GM19193 (cell line): ENCODE measurements around the gene MYO18A.

Source experiments
- POLR2A ChIP-seq: IDR thresholded peaks from 4 replicates; pipeline ENCODE4 v1.6.1; 2011; ENCODE audit not compliant: insufficient read depth, insufficient read length; ENCODE audit errors: extremely low read depth

The MYO18A gene

GRCh38 chr17:29176558-29177351, 3.4 kb downstream of the MYO18A start:
- peak; percentile 73 for TF ChIP-seq POLR2A

DNA sequence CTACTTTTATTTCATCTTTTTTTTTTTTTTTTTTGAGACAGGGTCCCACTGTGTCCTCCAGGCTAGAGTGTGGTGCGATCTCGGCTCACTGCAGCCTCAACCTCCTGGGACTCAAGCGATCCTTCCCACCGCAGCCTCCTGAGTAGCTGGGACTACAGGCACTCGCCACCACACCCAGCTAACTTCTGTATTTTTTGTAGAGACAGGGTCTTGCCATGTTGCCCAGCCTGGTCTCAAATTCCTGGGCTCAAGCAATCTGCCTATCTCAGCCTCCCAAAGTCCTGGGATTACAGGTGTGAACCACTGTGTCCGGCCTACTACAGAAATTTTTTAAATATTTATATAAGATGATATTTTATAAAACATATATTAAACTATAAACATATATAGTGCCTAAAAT, 4.8 kb downstream of the MYO18A start:
- no peak for TF ChIP-seq POLR2A

- no peak for TF ChIP-seq POLR2A
Measured at GRCh38 chr17:29172589-29172988, 7.6 kb downstream of the MYO18A start.

DNA sequence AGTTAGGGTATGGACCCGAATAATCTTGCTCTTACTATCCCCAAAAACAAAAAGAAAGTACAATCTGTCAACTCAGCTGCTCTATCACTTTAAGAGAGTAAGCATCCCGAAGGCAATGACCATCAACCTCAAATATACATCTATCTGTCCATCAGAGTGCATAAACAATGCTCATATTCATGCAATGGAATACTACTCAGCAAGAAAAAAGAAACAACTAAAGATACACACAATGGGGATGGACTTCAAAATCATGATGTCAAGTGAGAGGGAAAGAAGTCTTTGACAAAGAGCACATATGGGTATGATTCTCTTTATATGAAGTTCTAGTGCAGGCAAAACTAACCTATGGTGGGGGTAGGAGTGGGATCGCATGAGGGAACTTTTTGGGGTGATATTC, 9.5 kb downstream of the MYO18A start:
- TF ChIP-seq POLR2A: no peak

DNA sequence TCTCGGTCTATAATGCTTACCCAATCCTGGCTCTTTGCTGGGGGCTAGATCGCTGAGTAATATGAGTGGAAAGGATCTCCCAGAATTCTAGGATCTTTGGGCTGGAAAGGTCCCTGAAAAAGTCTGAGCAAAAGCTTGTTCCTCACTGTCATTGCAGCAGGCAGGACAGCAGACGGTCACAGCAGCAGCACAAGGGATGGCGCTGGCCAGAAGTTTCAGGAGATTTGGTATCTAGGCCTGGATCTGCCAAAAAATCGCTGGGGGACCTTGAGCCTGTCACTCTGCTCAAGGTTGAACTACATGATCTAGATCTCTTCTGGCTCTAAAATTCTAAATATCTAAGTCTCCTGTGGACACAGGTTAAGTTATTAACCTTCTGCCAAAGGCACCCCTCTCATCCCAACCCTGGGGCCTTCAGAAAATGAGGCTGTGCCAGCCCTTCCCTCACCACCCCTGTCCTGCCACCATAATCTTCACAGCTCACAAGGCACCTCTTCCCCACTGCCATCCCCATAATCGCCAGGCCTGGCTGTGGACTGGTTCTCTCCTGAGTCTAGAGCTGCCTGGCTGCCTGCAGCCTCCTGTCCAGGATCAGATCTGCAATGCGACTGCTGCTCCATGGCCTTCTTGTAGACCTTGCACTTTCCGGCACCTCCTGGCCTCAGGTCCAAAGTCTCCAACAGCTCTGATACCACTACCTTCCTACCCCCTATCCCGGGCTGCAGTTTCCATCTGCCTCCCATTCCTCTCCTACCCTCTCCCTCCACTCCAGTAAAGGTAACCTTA, 10.2 kb downstream of the MYO18A start:
- no peak for TF ChIP-seq POLR2A

DNA sequence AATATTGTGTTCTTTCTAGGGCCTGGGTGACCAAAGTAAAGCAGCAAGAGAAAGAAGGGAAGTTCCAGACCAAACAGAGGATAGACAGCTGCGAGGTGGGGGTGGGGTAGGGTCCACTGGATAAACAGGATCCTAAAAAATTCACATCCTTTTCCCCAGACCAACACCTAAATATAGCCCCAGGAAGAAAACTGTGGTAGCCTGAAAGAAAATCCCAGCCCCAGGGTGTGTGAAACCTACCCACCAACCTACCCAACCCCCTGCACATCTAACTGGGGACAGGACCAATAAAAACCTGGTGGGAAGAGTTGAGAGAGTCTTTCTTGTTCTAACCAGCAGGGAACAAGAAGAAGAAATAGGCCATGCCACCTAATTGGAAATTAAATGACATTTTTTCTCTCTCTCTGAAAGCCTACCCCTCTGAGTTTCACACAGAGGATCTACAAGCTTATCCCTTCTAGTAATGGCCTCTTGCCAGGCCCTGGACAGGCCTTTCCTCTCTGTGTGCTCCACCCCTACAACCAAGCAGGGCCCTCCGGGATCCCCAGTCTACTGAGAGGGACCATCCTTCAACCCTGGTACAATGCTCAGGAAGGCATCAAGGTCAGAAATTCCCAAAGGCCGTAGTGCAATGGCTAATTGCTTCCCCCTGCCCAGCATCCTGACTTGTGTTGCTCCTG, 12.0 kb downstream of the MYO18A start:
- no peak for TF ChIP-seq POLR2A

- TF ChIP-seq POLR2A: no peak
Measured at GRCh38 chr17:29167393-29168078, 12.7 kb downstream of the MYO18A start.

DNA sequence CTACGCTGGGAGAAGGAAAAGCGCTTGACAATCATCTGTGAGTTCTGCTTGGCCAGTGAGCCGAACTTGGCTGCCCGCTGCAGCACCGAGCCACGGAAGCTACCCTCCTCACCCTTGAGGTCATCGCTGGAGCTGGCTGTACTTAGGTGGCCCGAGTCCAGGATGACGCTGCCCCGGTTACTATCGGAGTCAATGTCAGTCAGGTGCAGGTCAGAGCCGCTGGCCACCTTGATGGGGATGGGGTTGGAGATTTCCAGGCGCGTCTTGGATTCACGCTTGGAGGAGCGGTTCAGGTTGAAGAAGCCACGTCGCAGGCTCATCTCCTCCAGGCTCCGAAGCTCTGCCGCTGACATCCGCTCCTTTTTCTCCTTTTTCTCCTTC, 13.7 kb downstream of the MYO18A start:
- TF ChIP-seq POLR2A: no peak

GRCh38 chr17:29165800-29166506, 14.2 kb downstream of the MYO18A start:
- no peak for TF ChIP-seq POLR2A

DNA sequence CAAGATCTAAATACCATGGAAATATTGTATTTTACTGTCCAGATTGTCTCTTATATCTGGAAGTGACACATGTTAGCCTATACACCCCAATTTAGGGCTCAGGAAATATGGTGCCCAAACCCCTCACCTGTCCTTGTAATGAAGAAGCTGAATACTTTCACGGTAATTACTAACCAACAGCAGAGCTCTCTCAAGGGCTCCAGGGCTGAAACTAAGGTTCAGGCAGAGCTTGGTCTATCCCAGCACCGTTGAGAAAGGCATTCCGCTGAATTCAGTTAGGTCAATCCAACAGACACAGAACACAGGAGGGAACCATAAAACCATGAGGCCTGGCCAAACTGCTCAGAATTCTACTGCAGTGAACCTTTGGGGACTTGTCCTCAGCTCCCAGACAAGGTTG, 14.9 kb downstream of the MYO18A start:
- TF ChIP-seq POLR2A: no peak

GRCh38 chr17:29163563-29163962, 16.6 kb downstream of the MYO18A start:
- no peak for TF ChIP-seq POLR2A

GRCh38 chr17:29162909-29163341, 17.3 kb downstream of the MYO18A start:
- TF ChIP-seq POLR2A: no peak

GRCh38 chr17:29162082-29162908, 17.9 kb downstream of the MYO18A start:
- TF ChIP-seq POLR2A: no peak
